Nephron (organoid): Measurements from ENCODE around the gene RAD51C.

Experiments used
- H3K27ac Mint-ChIP-seq, 3 experiments: 2 replicates each; pipeline ENCODE4 v1.8.0; 2020; ENCODE audit warnings: mixed read lengths in 3 of 3, mild to moderate bottlenecking in 2 of 3, moderate library complexity in 1 of 3
- H3K27me3 Mint-ChIP-seq: 2 replicates; pipeline ENCODE4 v1.8.0; 2021; ENCODE audit warnings: low read depth, mild to moderate bottlenecking, moderate library complexity, mixed read lengths
- H3K36me3 Mint-ChIP-seq: 2 replicates; pipeline ENCODE4 v1.8.0; 2020; ENCODE audit warnings: low read depth, mixed read lengths
- H3K4me1 Mint-ChIP-seq: 2 replicates; pipeline ENCODE4 v1.8.0; 2020; ENCODE audit warnings: mixed read lengths
- H3K4me3 Mint-ChIP-seq, 3 experiments: 2 replicates each; pipeline ENCODE4 v1.8.0; 2020; ENCODE audit warnings: mild to moderate bottlenecking in 3 of 3, mixed read lengths in 3 of 3, moderate library complexity in 2 of 3
- H3K9me3 Mint-ChIP-seq: 2 replicates; pipeline ENCODE4 v1.8.0; 2020; ENCODE audit warnings: mixed read lengths
- CTCF ChIP-seq, 3 experiments: fragments of 200-600 bp; sonication (generic); IDR thresholded peaks; one replicate each; pipeline ENCODE4 v1.5.0; 2021; ENCODE audit warnings: antibody characterized with exemption in 3 of 3; ENCODE audit not compliant: unreplicated experiment in 3 of 3

Gene RAD51C

DNA sequence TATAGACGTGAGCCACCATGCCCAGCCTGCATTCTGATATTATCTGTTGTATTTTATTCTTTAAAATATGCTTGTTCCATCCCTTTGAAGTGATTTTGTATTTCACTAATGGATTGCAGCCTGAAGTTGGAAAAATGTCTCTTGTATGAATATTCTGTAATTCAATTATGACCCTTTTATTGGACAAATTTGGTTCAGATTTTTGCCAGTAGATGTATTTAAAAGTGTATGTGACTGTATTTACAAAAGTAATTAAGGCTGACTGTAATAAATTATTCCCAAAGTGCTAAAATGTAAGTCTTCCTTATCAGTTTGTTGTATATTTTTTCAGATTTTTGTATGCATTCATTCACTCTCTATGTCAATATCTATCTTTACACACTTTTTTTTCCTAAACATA lies 87.0 kb downstream of the RAD51C start:
- no peaks in the 10 kb centered on the region for H3K27me3 Mint-ChIP-seq

GRCh38 chr17:58783380-58783779 lies 91.0 kb downstream of the RAD51C start:
- H3K4me1 Mint-ChIP-seq, result peaks cover 10% of the 10 kb centered on the region
- TF ChIP-seq CTCF (IDR thresholded peaks at IDR 0.05; ENCODE audit: unreplicated experiment in 3 of 3), result no peak
- no peak overlapping the region for H3K4me3 Mint-ChIP-seq
- no peaks in the 10 kb centered on the region for H3K36me3 Mint-ChIP-seq
- H3K27me3 Mint-ChIP-seq, result no peaks in the 10 kb centered on the region
- no peak overlapping the region for H3K27ac Mint-ChIP-seq
- H3K9me3 Mint-ChIP-seq, result no peaks in the 10 kb centered on the region

More for the DNA sequence above, 87.0 kb downstream of the RAD51C start:
- TF ChIP-seq CTCF (IDR thresholded peaks at IDR 0.05; ENCODE audit: unreplicated experiment in 3 of 3), result no peak
- no peak overlapping the region for H3K4me3 Mint-ChIP-seq
- no peaks in the 10 kb centered on the region for H3K36me3 Mint-ChIP-seq
- H3K9me3 Mint-ChIP-seq, result no peaks in the 10 kb centered on the region
- no peak overlapping the region for H3K27ac Mint-ChIP-seq
- no peaks in the 10 kb centered on the region for H3K4me1 Mint-ChIP-seq

DNA sequence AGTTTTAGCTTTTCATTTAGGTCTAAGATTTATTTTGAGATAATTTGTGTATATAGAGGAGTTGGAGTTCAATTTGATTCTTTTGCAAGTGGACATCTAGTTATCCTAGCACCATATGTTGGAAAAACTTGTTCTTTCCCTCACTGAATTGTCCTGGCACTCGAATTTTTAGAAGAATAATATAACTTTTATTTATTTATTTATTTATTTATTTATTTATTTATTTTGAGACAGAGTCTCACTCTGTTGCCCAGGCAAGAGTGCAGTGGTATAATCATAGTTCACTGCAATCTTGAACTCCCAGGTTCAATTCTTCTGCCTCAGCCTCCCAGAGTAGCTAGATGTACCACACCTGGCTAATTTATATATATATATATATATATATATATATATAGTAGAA lies 92.7 kb downstream of the RAD51C start:
- no peaks in the 10 kb centered on the region for H3K36me3 Mint-ChIP-seq
- peaks cover 16% of the 10 kb centered on the region for H3K4me1 Mint-ChIP-seq
- H3K27me3 Mint-ChIP-seq, result no peaks in the 10 kb centered on the region
- H3K4me3 Mint-ChIP-seq, result no peak overlapping the region
- H3K27ac Mint-ChIP-seq, result no peak overlapping the region
- no peaks in the 10 kb centered on the region for H3K9me3 Mint-ChIP-seq
- no peak for TF ChIP-seq CTCF (IDR thresholded peaks at IDR 0.05; ENCODE audit: unreplicated experiment in 3 of 3)
